GM12878 (cell line): ENCODE measurements around the gene CPA2.

ENCODE experiments used
- CTCF ChIP-seq, 3 experiments: IDR thresholded peaks in 2 of 3; conservative IDR thresholded peaks in 1 of 3; 2 replicates each; pipeline ENCODE4 v1.5.1; 2011; ENCODE audit warnings: low read depth in 3 of 3, low read length in 3 of 3, mild to moderate bottlenecking in 3 of 3, control low read depth in 2 of 3, moderate library complexity in 2 of 3, inconsistent platforms in 1 of 3, mixed read lengths in 1 of 3; ENCODE audit not compliant: control insufficient read depth in 2 of 3, insufficient read depth in 1 of 3; ENCODE audit errors: extremely low read depth in 1 of 3
- MEF2A ChIP-seq: IDR thresholded peaks from 2 replicates; pipeline ENCODE4 v1.6.1; 2011; ENCODE audit warnings: low read depth, mild to moderate bottlenecking, low read length, moderate library complexity; ENCODE audit not compliant: insufficient read depth
- POLR2A ChIP-seq: IDR thresholded peaks from 2 replicates; pipeline ENCODE4 v1.6.1; 2011; ENCODE audit warnings: low read depth, mild to moderate bottlenecking, low read length
- STAT1 ChIP-seq: fragments of 450-650 bp; conservative IDR thresholded peaks from 2 replicates; pipeline ENCODE4 v1.6.1; 2014; ENCODE audit warnings: antibody characterized with exemption, mild to moderate bottlenecking
- USF1 ChIP-seq: IDR thresholded peaks from 2 replicates; pipeline ENCODE4 v1.6.1; 2011; ENCODE audit warnings: borderline replicate concordance, low read depth, mild to moderate bottlenecking, moderate library complexity, mixed read lengths, low read length; ENCODE audit not compliant: insufficient read depth; ENCODE audit errors: extremely low read length

GRCh38 chr7:130273933-130274255 is 7.2 kb downstream of the CPA2 start:
- TF ChIP-seq MEF2A = no peak
- TF ChIP-seq CTCF (IDR thresholded peaks at IDR 0.05 in 2 of 3, conservative IDR thresholded peaks at IDR 0.05 in 1 of 3; ENCODE audit: control insufficient read depth in 2 of 3, extremely low read depth in 1 of 3, insufficient read depth in 1 of 3, low read depth in 3 of 3, low read length in 3 of 3) = no peak
- no peak for TF ChIP-seq USF1
- TF ChIP-seq POLR2A = no peak
- no peak for TF ChIP-seq STAT1
